SK-N-SH (cell line): ENCODE measurements around the gene OLFM2.

ENCODE experiments used
- CTCF ChIP-seq: fragments of 200-600 bp; sonication (generic); IDR thresholded peaks from 2 replicates; pipeline ENCODE4 v1.6.1; 2017; ENCODE audit warnings: antibody characterized with exemption, mild to moderate bottlenecking, moderate library complexity
- EP300 ChIP-seq, 2 experiments: IDR thresholded peaks; 2 replicates each; pipeline versions ENCODE4 v1.4.0 to v1.6.1; 2012; ENCODE audit warnings: borderline replicate concordance in 1 of 2, low read depth in 1 of 2, low read length in 1 of 2
- JUND ChIP-seq: IDR thresholded peaks from 2 replicates; pipeline ENCODE4 v1.4.0; 2012
- POLR2AphosphoS5 ChIP-seq: IDR thresholded peaks from 2 replicates; pipeline ENCODE4 v1.6.1; 2012; ENCODE audit warnings: low read depth, low read length
- RFX5 ChIP-seq: IDR thresholded peaks from 2 replicates; pipeline ENCODE4 v1.6.1; 2012; ENCODE audit warnings: mild to moderate bottlenecking, improper control_type of control experiment, low read length
- SMC3 ChIP-seq: IDR thresholded peaks from 2 replicates; pipeline ENCODE4 v1.6.1; 2012; ENCODE audit warnings: low read depth, low read length, improper control_type of control experiment
- TF ChIP-seq, protein P1 (sequence below): IDR thresholded peaks from 2 replicates; pipeline ENCODE4 v1.4.0; 2012; ENCODE audit warnings: low read depth, borderline replicate concordance
- TF ChIP-seq, protein P2 (sequence below): IDR thresholded peaks from 2 replicates; pipeline ENCODE4 v1.4.0; 2012; ENCODE audit warnings: low read depth

GRCh38 chr19:9854282-9854846 is 82.0 kb downstream of the OLFM2 start:
- TF ChIP-seq CTCF = no peak
- TF ChIP-seq, protein P1, sequence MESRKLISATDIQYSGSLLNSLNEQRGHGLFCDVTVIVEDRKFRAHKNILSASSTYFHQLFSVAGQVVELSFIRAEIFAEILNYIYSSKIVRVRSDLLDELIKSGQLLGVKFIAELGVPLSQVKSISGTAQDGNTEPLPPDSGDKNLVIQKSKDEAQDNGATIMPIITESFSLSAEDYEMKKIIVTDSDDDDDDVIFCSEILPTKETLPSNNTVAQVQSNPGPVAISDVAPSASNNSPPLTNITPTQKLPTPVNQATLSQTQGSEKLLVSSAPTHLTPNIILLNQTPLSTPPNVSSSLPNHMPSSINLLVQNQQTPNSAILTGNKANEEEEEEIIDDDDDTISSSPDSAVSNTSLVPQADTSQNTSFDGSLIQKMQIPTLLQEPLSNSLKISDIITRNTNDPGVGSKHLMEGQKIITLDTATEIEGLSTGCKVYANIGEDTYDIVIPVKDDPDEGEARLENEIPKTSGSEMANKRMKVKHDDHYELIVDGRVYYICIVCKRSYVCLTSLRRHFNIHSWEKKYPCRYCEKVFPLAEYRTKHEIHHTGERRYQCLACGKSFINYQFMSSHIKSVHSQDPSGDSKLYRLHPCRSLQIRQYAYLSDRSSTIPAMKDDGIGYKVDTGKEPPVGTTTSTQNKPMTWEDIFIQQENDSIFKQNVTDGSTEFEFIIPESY = no peak
- TF ChIP-seq EP300 (IDR thresholded peaks at IDR 0.05; ENCODE audit: borderline replicate concordance in 1 of 2, low read depth in 1 of 2, low read length in 1 of 2) = no peak
- no peak for TF ChIP-seq POLR2AphosphoS5
- TF ChIP-seq SMC3 = no peak
- TF ChIP-seq JUND = no peak
- TF ChIP-seq RFX5 = no peak
- TF ChIP-seq, protein P2, sequence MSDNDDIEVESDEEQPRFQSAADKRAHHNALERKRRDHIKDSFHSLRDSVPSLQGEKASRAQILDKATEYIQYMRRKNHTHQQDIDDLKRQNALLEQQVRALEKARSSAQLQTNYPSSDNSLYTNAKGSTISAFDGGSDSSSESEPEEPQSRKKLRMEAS = no peak
